K562 (cell line): ENCODE measurements around the gene MOB3B. TPM values are rescaled to one million over a fixed set of nuclear protein-coding genes. Genes with fewer than 3 reads are reported as not detected.

Source experiments
- ATAC-seq: fragments of 200-7000 bp; cut with Tn5 transposase; 3 replicates; pipeline ENCODE4 v1.9.1; 2020; ENCODE audit warnings: moderate library complexity
- BruUV-seq: library from RNA; stranded (reverse); fragments of 400-500 nt; replicated peaks from 2 replicates; lab custom pipeline; 2021; lab: Mats Ljungman, UMichigan
- CTCF ChIA-PET: fragments of 300-600 bp; formaldehyde crosslinking; extraction: SDS; loops from one replicate; lab custom pipeline; 2021; ENCODE audit warnings: low intra/inter-chr PET ratio; lab: Yijun Ruan, JAX
- POLR2A ChIA-PET: fragments of 300-600, 350-650 bp; sonication (Branson Sonifier 250); formaldehyde crosslinking; extraction: SDS; loops from one replicate; lab custom pipeline; 2021; ENCODE audit warnings: antibody characterized with exemption, inconsistent platforms; lab: Yijun Ruan, JAX
- DNase-seq, 4 experiments: peaks; one replicate each; pipeline versions ENCODE4 v3.0.0 to v3.0.0-alpha.2; 2011 to 2018; ENCODE audit warnings: low spot score in 3 of 4, mixed read lengths in 3 of 4; ENCODE audit errors: extremely low read depth in 1 of 4
- FAIRE-seq: peaks from 2 replicates; lab custom pipeline; 2011; peaks lifted over from hg19 to GRCh38; lab: Jason Lieb, UNC
- H2AFZ ChIP-seq: 2 replicates; pipeline ENCODE4 v1.6.0; 2011; ENCODE audit warnings: low read depth, low read length, control low read depth, inconsistent platforms
- H3K27ac ChIP-seq: fragments of 200-600 bp; 3 replicates; pipeline ENCODE4 v1.8.0; 2011; ENCODE audit warnings: low read depth, mild to moderate bottlenecking, control low read depth, inconsistent platforms, low read length, moderate library complexity, mixed read lengths; ENCODE audit errors: extremely low read depth
- H3K27me3 ChIP-seq, 2 experiments: fragments of 300-600 bp in 1 of 2; 2 replicates in 1 of 2; 3 replicates in 1 of 2; pipeline versions ENCODE4 v1.6.0 to v1.8.0; 2011; ENCODE audit warnings: inconsistent platforms in 2 of 2, low read length in 2 of 2, mild to moderate bottlenecking in 1 of 2, mixed read lengths in 1 of 2, moderate library complexity in 1 of 2; ENCODE audit not compliant: control insufficient read depth in 2 of 2, insufficient read depth in 2 of 2
- H3K36me3 ChIP-seq: fragments of 300-600 bp; 3 replicates; pipeline ENCODE4 v1.8.0; 2011; ENCODE audit warnings: mild to moderate bottlenecking, low read length, inconsistent platforms; ENCODE audit not compliant: control insufficient read depth, insufficient read depth
- H3K4me1 ChIP-seq, 2 experiments: fragments of 200-600 bp in 1 of 2; replicated peaks in 1 of 2; 2 replicates in 1 of 2; 3 replicates in 1 of 2; pipeline versions ENCODE4 v1.5.1 to v1.8.0; 2011; ENCODE audit warnings: inconsistent platforms in 2 of 2, low read length in 2 of 2, mild to moderate bottlenecking in 1 of 2, mixed read lengths in 1 of 2, moderate library complexity in 1 of 2; ENCODE audit not compliant: control insufficient read depth in 2 of 2, insufficient read depth in 2 of 2
- H3K4me2 ChIP-seq: 2 replicates; pipeline ENCODE4 v1.6.1; 2011; ENCODE audit warnings: low read length, control low read depth, inconsistent platforms, mixed read lengths; ENCODE audit not compliant: insufficient read depth
- H3K4me3 ChIP-seq: fragments of 200-600 bp; sonication (generic), shearing (Covaris generic); 2 replicates; pipeline ENCODE4 v1.5.1; 2016; ENCODE audit warnings: control low read depth, inconsistent platforms
- H3K79me2 ChIP-seq: fragments of 200-600 bp; 3 replicates; pipeline ENCODE4 v1.8.0; 2011; ENCODE audit warnings: low read length, inconsistent platforms; ENCODE audit not compliant: control insufficient read depth, insufficient read depth
- H3K9ac ChIP-seq, 2 experiments: 2 replicates each; pipeline versions ENCODE4 v1.6.0 to v1.6.1; 2011; ENCODE audit warnings: low read depth in 2 of 2, low read length in 2 of 2, control low read depth in 1 of 2, inconsistent platforms in 1 of 2, mild to moderate bottlenecking in 1 of 2, mixed read lengths in 1 of 2; ENCODE audit not compliant: insufficient read depth in 1 of 2
- H3K9me1 ChIP-seq: one replicate; pipeline ENCODE4 v1.6.0; 2011; ENCODE audit warnings: inconsistent platforms, mild to moderate bottlenecking, low read length, moderate library complexity; ENCODE audit not compliant: control insufficient read depth, insufficient read depth
- H3K9me3 ChIP-seq: replicated peaks from 2 replicates; pipeline ENCODE4 v1.5.1; 2011; ENCODE audit warnings: low read depth, low read length, inconsistent platforms; ENCODE audit not compliant: control insufficient read depth, insufficient read depth
- H4K20me1 ChIP-seq: replicated peaks from 2 replicates; pipeline ENCODE4 v1.6.1; 2011; ENCODE audit warnings: low read length, inconsistent platforms, mixed read lengths; ENCODE audit not compliant: control insufficient read depth, insufficient read depth
- EWSR1 ChIP-seq: fragments of 450-650 bp; IDR thresholded peaks from 2 replicates; pipeline ENCODE4 v1.6.1; 2018; ENCODE audit warnings: borderline replicate concordance, mild to moderate bottlenecking, low read depth, moderate library complexity; ENCODE audit not compliant: partially characterized antibody
- HMG20B ChIP-seq: fragments of 250-450 bp; sonication (Bioruptor Pico); IDR thresholded peaks from 2 replicates; pipeline ENCODE4 v1.5.0; 2021; ENCODE audit warnings: mild to moderate bottlenecking
- KLF6 ChIP-seq: fragments of 250-450 bp; sonication (Bioruptor Pico); IDR thresholded peaks from 2 replicates; pipeline ENCODE4 v1.4.0; 2020; ENCODE audit warnings: mild to moderate bottlenecking, moderate library complexity, borderline replicate concordance
- MEF2D ChIP-seq: conservative IDR thresholded peaks from 2 replicates; pipeline ENCODE4 v1.6.1; 2016; ENCODE audit warnings: low read depth, missing genetic modification characterization, missing compliant biosample characterization
- NCOA2 ChIP-seq, 2 experiments: fragments of 450-650 bp; IDR thresholded peaks; 2 replicates each; pipeline ENCODE4 v1.6.1; 2018; ENCODE audit warnings: mild to moderate bottlenecking in 2 of 2, moderate library complexity in 1 of 2; ENCODE audit not compliant: partially characterized antibody in 2 of 2
- POLR2H ChIP-seq: IDR thresholded peaks from 2 replicates; pipeline ENCODE4 v1.6.1; 2016; ENCODE audit warnings: missing genetic modification characterization, low read depth, mild to moderate bottlenecking, control low read depth, missing compliant biosample characterization, moderate library complexity
- RBM22 ChIP-seq: fragments of 200-400 bp; formaldehyde crosslinking; IDR thresholded peaks from 2 replicates; pipeline ENCODE4 v1.6.1; 2018; ENCODE audit warnings: low read length, low read depth; ENCODE audit not compliant: poor library complexity, severe bottlenecking
- SMARCA5 ChIP-seq: fragments of 450-650 bp; IDR thresholded peaks from 2 replicates; pipeline ENCODE4 v1.6.1; 2016
- TEAD2 ChIP-seq: fragments of 450-650 bp; IDR thresholded peaks from 2 replicates; pipeline ENCODE4 v1.6.1; 2016; ENCODE audit warnings: missing genetic modification characterization, control low read depth, missing compliant biosample characterization
- ZNF24 ChIP-seq: fragments of 450-650 bp; IDR thresholded peaks from 2 replicates; pipeline ENCODE4 v1.6.1; 2016
- ZNF354B ChIP-seq: fragments of 250-450 bp; sonication (Bioruptor Pico); IDR thresholded peaks from 2 replicates; pipeline ENCODE4 v1.4.0; 2020
- ZNF764 ChIP-seq: fragments of 250-450 bp; sonication (Bioruptor Pico); IDR thresholded peaks from 2 replicates; pipeline ENCODE4 v1.4.0; 2020; ENCODE audit warnings: low read depth, mild to moderate bottlenecking, moderate library complexity
- WGBS: fragments of 100-300 bp; shearing (Covaris generic); methylation state at CpG from one replicate; pipeline ENCODE4 v1.1.6; 2016; ENCODE audit warnings: low coverage, mixed read lengths; ENCODE audit not compliant: insufficient coverage; ENCODE audit errors: missing lambda C conversion rate; 5-methylcytosine and 5-hydroxymethylcytosine counted together
- in situ Hi-C: fragments of 300-500 bp; cut with MboI; formaldehyde crosslinking; loops from 4 replicates; pipeline ENCODE4 v1.15.0; 2018; ENCODE audit warnings: inconsistent platforms, mixed read lengths
- intact Hi-C: fragments of 100-400 bp; cut with micrococcal nuclease; formaldehyde crosslinking; loops from 2 replicates; pipeline ENCODE4 v1.14.2; 2022
- polyA plus RNA-seq, 8 experiments: library from polyadenylated mRNA; depleted of rRNA in 4 of 8; stranded (reverse) in 5 of 8; unstranded in 3 of 8; fragments of >200 nt; fragmentation: Nextera tagmentation in 2 of 8; fragmentation: Illumina TruSeq in 1 of 8; extraction: Ambion mirVana in 2 of 8; extraction: Trizol in 1 of 8; gene quantifications; 2 replicates each; pipeline versions ENCODE4 v1.2.1 to v1.2.3, GENCODE V29; 2011 to 2014; ENCODE audit warnings: inconsistent platforms in 1 of 8, missing spikeins in 1 of 8
- total RNA-seq, 7 experiments: library from RNA; depleted of rRNA in 6 of 7; stranded (reverse); fragments of >200 nt in 6 of 7; fragmentation: Illumina TruSeq in 2 of 7; extraction: Trizol in 2 of 7; gene quantifications; 2 replicates each; pipeline versions ENCODE4 v1.2.1 to v1.2.3, GENCODE V29; 2011 to 2021; ENCODE audit warnings: low replicate concordance in 1 of 7

The MOB3B gene
- total and polyA plus RNA-seq, 9 of the 15 experiments (the other 6 are each of a cell fraction or from before 2014, with no cell fraction given): 3.6 to 12.8 (median 7.2) TPM

GRCh38 chr9:27537027-27537435, 7.4 kb upstream of the MOB3B start:
- no peak overlapping the region for H3K27ac ChIP-seq
- H3K36me3 ChIP-seq: no peaks in the 10 kb centered on the region
- no peak overlapping the region for H3K9ac ChIP-seq
- no peaks in the 10 kb centered on the region for H4K20me1 ChIP-seq
- POLR2A ChIA-PET: no interaction called here
- in situ Hi-C loops: no loop called here
- WGBS: 28% methylated on average over 5 of the region's 7 CpGs
- no peak overlapping the region for H3K4me2 ChIP-seq
- intact Hi-C loops: loop anchor here (2.0 to 10.0 kb wide), 2 partner anchors 102 to 204 kb away; no protein-coding TSS in a partner anchor
- no peak overlapping the region for H3K4me3 ChIP-seq
- no peak overlapping the region for H2AFZ ChIP-seq
- FAIRE-seq (no peak), ATAC-seq (no peak), DNase-seq (no peak)
- no peaks in the 10 kb centered on the region for H3K27me3 ChIP-seq
- peaks cover 0 to 2% of the 10 kb centered on the region in 2 experiments; a peak in 3 of 5 replicates for H3K4me1 ChIP-seq
- CTCF ChIA-PET: no interaction called here
- TF ChIP-seq TEAD2: no peak
- no peak for TF ChIP-seq SMARCA5
- TF ChIP-seq RBM22: no peak
- TF ChIP-seq EWSR1: no peak
- no peak for TF ChIP-seq HMG20B (CRISPR knock-in tag)
- no peak for TF ChIP-seq ZNF764
- no peak for TF ChIP-seq ZNF354B
- TF ChIP-seq ZNF24: no peak
- TF ChIP-seq KLF6: no peak
- no peak for TF ChIP-seq MEF2D (tag)
- no peak for TF ChIP-seq POLR2H (tag)
- no peak for TF ChIP-seq NCOA2 (IDR thresholded peaks at IDR 0.05; ENCODE audit: partially characterized antibody in 2 of 2)
- H3K79me2 ChIP-seq: no peaks in the 10 kb centered on the region
- no TSS peak for BruUV-seq
- H3K9me1 ChIP-seq: no peaks in the 10 kb centered on the region
- no peaks in the 10 kb centered on the region for H3K9me3 ChIP-seq
